Sigmoid colon (tissue), 4 donors: ENCODE results near the gene CFAP99.

Source experiments
- EP300 ChIP-seq, 4 donors: sonication (generic); formaldehyde crosslinking; IDR thresholded peaks; one replicate each; pipeline ENCODE4 v1.6.1; 2017; ENCODE audit warnings: antibody characterized with exemption in 4 of 4
- POLR2A ChIP-seq, 2 donors: fragments of 450-650 bp; IDR thresholded peaks; one replicate each; pipeline ENCODE4 v1.6.1; 2016; ENCODE audit warnings: antibody characterized with exemption in 2 of 2, mild to moderate bottlenecking in 2 of 2, moderate library complexity in 2 of 2
- TF ChIP-seq, protein P1 (sequence below), 4 experiments: fragments of 450-650 bp in 3 of 4; fragments of 200-600 bp in 1 of 4; IDR thresholded peaks; one replicate each; pipeline ENCODE4 v1.5.1; 2016 to 2019; ENCODE audit warnings: antibody characterized with exemption in 4 of 4, mild to moderate bottlenecking in 3 of 4, moderate library complexity in 2 of 4

DNA sequence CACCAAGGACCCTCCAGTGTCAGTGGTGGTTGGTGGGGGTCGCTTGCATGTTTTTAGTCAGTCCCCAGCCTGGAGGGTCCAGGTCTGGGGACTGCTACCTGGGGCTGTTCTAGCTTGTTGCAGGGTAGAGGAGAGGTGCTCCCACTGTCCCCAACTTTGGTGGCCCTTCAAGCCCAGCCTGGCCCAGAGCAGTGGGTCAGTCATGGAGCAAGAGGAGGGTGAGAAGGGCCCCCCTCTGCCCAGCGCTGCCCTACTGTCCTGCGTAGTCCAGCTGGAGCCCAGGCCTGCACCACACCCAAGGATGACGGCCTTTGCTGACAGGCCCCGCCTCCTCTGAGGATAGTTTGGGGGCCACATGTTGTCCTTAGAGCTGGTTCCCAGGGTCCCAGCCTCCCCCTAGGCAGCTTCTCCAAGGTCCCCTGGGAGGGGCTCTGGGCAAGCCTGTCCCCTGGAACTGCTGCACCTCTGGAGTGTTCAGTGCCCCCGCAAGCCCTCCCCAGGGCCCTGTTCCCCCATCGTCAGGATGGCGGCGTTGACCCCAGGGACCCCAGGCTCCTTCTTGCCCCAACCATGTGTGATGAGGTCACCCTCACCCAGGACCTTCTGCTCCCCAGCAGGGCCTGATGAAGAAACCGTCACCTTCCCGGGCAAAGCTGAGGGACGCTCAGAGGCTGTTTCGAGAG is 6.8 kb downstream of the CFAP99 start:
- TF ChIP-seq, protein P1, sequence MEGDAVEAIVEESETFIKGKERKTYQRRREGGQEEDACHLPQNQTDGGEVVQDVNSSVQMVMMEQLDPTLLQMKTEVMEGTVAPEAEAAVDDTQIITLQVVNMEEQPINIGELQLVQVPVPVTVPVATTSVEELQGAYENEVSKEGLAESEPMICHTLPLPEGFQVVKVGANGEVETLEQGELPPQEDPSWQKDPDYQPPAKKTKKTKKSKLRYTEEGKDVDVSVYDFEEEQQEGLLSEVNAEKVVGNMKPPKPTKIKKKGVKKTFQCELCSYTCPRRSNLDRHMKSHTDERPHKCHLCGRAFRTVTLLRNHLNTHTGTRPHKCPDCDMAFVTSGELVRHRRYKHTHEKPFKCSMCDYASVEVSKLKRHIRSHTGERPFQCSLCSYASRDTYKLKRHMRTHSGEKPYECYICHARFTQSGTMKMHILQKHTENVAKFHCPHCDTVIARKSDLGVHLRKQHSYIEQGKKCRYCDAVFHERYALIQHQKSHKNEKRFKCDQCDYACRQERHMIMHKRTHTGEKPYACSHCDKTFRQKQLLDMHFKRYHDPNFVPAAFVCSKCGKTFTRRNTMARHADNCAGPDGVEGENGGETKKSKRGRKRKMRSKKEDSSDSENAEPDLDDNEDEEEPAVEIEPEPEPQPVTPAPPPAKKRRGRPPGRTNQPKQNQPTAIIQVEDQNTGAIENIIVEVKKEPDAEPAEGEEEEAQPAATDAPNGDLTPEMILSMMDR (IDR thresholded peaks at IDR 0.05) = no peak
- TF ChIP-seq POLR2A (IDR thresholded peaks at IDR 0.05) = no peak
- TF ChIP-seq EP300 (IDR thresholded peaks at IDR 0.05) = no peak
